Suprapubic skin (tissue), 4 donors: ENCODE data around the gene STX8. TPM values are rescaled to one million over a fixed set of nuclear protein-coding genes. Genes with fewer than 3 reads are reported as not detected.

Experiments used
- DNase-seq, 2 donors: peaks; one replicate each; pipeline ENCODE4 v3.0.0-alpha.2; 2019; ENCODE audit warnings: low spot score in 2 of 2
- H3K27ac ChIP-seq: fragments of 200-600 bp; sonication (generic); one replicate; pipeline ENCODE4 v1.5.1; 2019
- H3K27me3 ChIP-seq: fragments of 200-600 bp; sonication (generic); one replicate; pipeline ENCODE4 v1.5.1; 2019
- H3K36me3 ChIP-seq: fragments of 200-600 bp; sonication (generic); one replicate; pipeline ENCODE4 v1.5.1; 2019
- H3K4me1 ChIP-seq: fragments of 200-600 bp; sonication (generic); one replicate; pipeline ENCODE4 v1.5.1; 2019
- H3K4me3 ChIP-seq: fragments of 200-600 bp; sonication (generic); one replicate; pipeline ENCODE4 v1.5.1; 2019; ENCODE audit warnings: mild to moderate bottlenecking
- H3K9me3 ChIP-seq: fragments of 200-600 bp; sonication (generic); one replicate; pipeline ENCODE4 v1.5.1; 2019
- CTCF ChIP-seq, 2 donors: fragments of 200-600 bp in 1 of 2; fragments of 450-650 bp in 1 of 2; sonication (generic) in 1 of 2; IDR thresholded peaks; one replicate each; pipeline ENCODE4 v1.5.1; 2016 to 2019; ENCODE audit warnings: antibody characterized with exemption in 2 of 2, mild to moderate bottlenecking in 1 of 2, moderate library complexity in 1 of 2
- EP300 ChIP-seq: sonication (generic); formaldehyde crosslinking; IDR thresholded peaks from one replicate; pipeline ENCODE4 v1.6.1; 2017; ENCODE audit warnings: antibody characterized with exemption
- POLR2A ChIP-seq, 2 donors: fragments of 450-650 bp; IDR thresholded peaks; one replicate each; pipeline ENCODE4 v1.6.1; 2017; ENCODE audit warnings: antibody characterized with exemption in 2 of 2, mild to moderate bottlenecking in 2 of 2, moderate library complexity in 2 of 2
- POLR2AphosphoS5 ChIP-seq, 3 donors: sonication (generic); formaldehyde crosslinking; IDR thresholded peaks; one replicate each; pipeline ENCODE4 v1.6.1; 2017; ENCODE audit warnings: antibody characterized with exemption in 3 of 3
- WGBS: methylation state at CpG from one replicate; pipeline ENCODE4 v1.1.5; 2018; 5-methylcytosine and 5-hydroxymethylcytosine counted together
- total RNA-seq, 4 donors: library from RNA; depleted of rRNA; stranded (reverse); fragments of >200 nt; gene quantifications; one replicate each; pipeline ENCODE4 v1.1.0, GENCODE V29; 2016

Gene STX8
- total RNA-seq, 4 donors from 2014 or later = 21.5 to 74.0 (median 38.4) TPM

DNA sequence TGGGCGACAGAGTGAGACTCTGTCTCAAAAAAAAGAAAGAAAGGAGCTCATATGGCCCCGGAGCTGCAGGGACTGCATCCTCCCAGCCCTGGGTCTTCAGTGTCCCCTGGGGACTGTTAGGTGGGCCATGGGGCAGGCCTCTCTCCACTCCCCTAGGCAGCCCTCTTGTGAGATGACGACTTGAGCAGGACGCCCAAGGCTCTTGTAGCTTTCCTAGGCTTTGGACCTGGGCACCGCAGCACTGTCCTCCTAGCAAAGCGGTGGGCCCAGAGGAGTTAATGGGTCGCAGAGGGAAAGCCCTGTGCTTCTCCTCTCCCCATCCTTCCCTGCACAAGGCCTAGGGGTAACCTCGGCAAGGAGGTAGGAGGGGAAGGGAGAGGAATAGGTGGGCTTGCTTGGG is 352.1 kb downstream of the STX8 start:
- H3K9me3 ChIP-seq = no peaks in the 10 kb centered on the region
- no peak for DNase-seq
- no peaks in the 10 kb centered on the region for H3K27me3 ChIP-seq
- H3K36me3 ChIP-seq = no peaks in the 10 kb centered on the region
- no peak for TF ChIP-seq CTCF (IDR thresholded peaks at IDR 0.05)
- TF ChIP-seq EP300 = no peak
- no peak for TF ChIP-seq POLR2AphosphoS5 (IDR thresholded peaks at IDR 0.05)
- no peak for TF ChIP-seq POLR2A (IDR thresholded peaks at IDR 0.05)
- WGBS = 80% methylated on average over 8 of the region's 8 CpGs
- H3K4me3 ChIP-seq = no peak overlapping the region
- H3K4me1 ChIP-seq = peaks cover 14% of the 10 kb centered on the region
- no peak overlapping the region for H3K27ac ChIP-seq

DNA sequence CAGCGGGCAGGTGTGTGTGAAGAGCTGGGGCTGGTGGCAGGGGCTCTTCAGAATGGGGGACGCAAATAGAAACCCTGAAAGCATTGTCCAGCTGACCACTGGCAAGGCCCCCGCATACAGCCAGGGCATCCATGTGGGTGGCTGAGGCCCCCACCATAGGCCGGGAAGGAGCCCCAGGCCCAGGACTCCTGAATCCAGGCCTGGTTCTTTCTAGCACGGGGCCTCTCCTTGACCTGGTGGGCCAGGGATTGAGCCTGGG is 353.8 kb downstream of the STX8 start:
- 100% methylated on average over 1 of the region's 5 CpGs for WGBS
- Histone ChIP-seq H3K27ac (no peak overlapping the region), H3K4me3 (no peak overlapping the region), H3K4me1 (peaks cover 11% of the 10 kb centered on the region), H3K9me3 (no peaks in the 10 kb centered on the region), H3K27me3 (no peaks in the 10 kb centered on the region), H3K36me3 (no peaks in the 10 kb centered on the region)
- no peak for TF ChIP-seq POLR2AphosphoS5 (IDR thresholded peaks at IDR 0.05)
- TF ChIP-seq POLR2A (IDR thresholded peaks at IDR 0.05) = no peak
- no peak for TF ChIP-seq EP300
- no peak for TF ChIP-seq CTCF (IDR thresholded peaks at IDR 0.05)
- DNase-seq = no peak

- Histone ChIP-seq H3K27ac (no peak overlapping the region), H3K4me3 (no peak overlapping the region), H3K27me3 (no peaks in the 10 kb centered on the region), H3K9me3 (no peaks in the 10 kb centered on the region), H3K4me1 (peaks cover 11% of the 10 kb centered on the region), H3K36me3 (no peaks in the 10 kb centered on the region)
- TF ChIP-seq POLR2AphosphoS5 (IDR thresholded peaks at IDR 0.05) (no peak), EP300 (no peak), POLR2A (IDR thresholded peaks at IDR 0.05) (no peak)
- WGBS = 95% methylated on average over 9 of the region's 25 CpGs
- DNase-seq = no peak
These were observed 354.3 kb downstream of the STX8 start for GRCh38 chr17:9221147-9221921.

GRCh38 chr17:9220398-9221146 is 355.0 kb downstream of the STX8 start:
- H3K9me3 ChIP-seq = peaks cover 4% of the 10 kb centered on the region
- no peaks in the 10 kb centered on the region for H3K36me3 ChIP-seq
- no peaks in the 10 kb centered on the region for H3K27me3 ChIP-seq
- WGBS = 96% methylated on average over 18 of the region's 23 CpGs
- no peak overlapping the region for H3K4me3 ChIP-seq
- H3K4me1 ChIP-seq = peaks cover 8% of the 10 kb centered on the region
- TF ChIP-seq EP300 (no peak), CTCF (IDR thresholded peaks at IDR 0.05) (no peak), POLR2A (IDR thresholded peaks at IDR 0.05) (no peak), POLR2AphosphoS5 (IDR thresholded peaks at IDR 0.05) (no peak)
- DNase-seq = no peak
- H3K27ac ChIP-seq = no peak overlapping the region

DNA sequence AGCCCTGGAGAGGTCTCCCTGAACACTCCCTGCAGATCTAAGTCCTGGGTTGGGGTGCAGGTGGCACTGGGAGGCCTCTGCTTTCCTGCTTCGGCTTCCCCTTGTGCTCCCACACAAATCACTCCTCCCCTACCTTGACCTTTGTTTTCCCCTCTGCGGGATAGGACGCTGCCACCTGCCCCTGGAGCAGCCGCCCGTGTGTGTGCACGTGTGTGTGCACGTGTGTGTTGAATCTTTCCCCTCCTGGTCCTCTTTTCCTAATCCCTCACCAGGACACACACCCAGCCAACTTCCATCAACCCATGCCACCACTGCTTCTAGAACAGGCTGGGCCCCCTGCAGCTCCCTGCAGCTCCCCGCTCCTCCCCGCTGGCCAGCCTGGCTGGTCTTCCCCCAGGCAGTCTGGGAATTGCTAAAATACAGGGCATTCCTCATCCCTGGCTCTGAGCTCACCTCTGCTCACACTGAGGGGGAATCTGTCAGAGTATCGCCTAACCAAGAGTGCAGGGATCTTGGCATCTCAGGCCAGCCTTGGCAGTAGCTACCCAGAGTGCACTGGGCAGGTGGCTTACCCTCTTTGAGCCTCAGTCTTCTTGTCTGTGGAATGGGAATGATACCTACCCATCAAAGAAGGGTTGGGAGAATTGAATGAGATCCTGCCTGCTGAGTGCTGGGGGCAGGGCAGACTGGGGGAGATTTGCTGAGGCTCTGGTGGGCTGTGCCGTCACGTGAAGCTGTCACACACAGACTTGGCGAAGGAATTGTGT is 355.8 kb downstream of the STX8 start:
- TF ChIP-seq POLR2A (IDR thresholded peaks at IDR 0.05) (no peak), EP300 (no peak), POLR2AphosphoS5 (IDR thresholded peaks at IDR 0.05) (no peak), CTCF (IDR thresholded peaks at IDR 0.05) (no peak)
- Histone ChIP-seq H3K27me3 (no peaks in the 10 kb centered on the region), H3K36me3 (no peaks in the 10 kb centered on the region), H3K4me3 (no peak overlapping the region), H3K9me3 (peaks cover 10% of the 10 kb centered on the region), H3K27ac (no peak overlapping the region), H3K4me1 (peaks cover 5% of the 10 kb centered on the region)
- DNase-seq = no peak
- WGBS = 94% methylated on average over 13 of the region's 13 CpGs
